GM19328 (cell line): Measurements from ENCODE around the gene ABCF1.
A peak's percentile ranks its signal among the peaks of the same experiment; 100 is the strongest.
"Not testable (repeated sequence)": the region's sequence is repeated elsewhere in the genome, so short reads cannot be mapped to it uniquely, and the experiment has no call there.

ENCODE experiments used
- ATAC-seq: cut with Tn5 transposase; IDR thresholded peaks from one replicate; pipeline ENCODE4 v1.9.1; 2021; ENCODE audit warnings: mild to moderate bottlenecking, moderate library complexity; ENCODE audit not compliant: unreplicated experiment

The ABCF1 gene

DNA sequence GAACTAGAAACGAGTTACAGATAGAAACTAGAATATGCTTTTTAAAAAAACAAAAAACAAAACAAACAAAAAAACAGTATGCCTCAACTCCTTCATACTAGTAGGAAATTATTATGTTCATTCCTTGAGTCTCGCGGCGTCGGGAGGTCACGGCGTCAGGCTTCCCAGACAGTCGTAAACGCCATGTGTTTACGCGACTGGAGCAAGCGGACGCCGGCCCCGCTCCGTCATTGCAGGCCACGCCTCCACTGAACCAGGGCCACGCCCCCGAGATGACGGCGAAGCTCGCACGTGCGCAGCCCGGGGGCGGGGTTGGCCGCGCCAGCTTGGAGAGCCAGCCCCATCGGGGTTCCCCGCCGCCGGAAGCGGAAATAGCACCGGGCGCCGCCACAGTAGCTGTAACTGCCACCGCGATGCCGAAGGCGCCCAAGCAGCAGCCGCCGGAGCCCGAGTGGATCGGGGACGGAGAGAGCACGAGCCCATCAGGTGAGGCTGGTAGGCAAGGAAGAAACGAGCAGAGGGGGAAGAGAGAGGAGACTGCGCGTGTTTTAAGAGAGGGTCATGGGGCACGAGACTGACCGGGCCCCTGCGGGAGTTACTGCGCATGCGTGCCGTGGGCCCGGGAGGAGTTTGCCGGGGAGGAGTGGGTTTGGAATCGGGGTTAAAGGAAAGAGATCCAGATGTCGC lies at the start of gene ABCF1:
Gene ABCF1, plus strand, starts transcription at position 368 of the 687 bp plus-strand sequence. Its CDS starts 46 bp downstream, at position 414.
- ATAC-seq = peak; percentile 96

- not testable (repeated sequence) for ATAC-seq
Observed at GRCh38 chr6:30521952-30522351, 49.3 kb upstream of the ABCF1 start.

GRCh38 chr6:30526444-30526843 lies 44.8 kb upstream of the ABCF1 start:
- not testable (repeated sequence) for ATAC-seq

DNA sequence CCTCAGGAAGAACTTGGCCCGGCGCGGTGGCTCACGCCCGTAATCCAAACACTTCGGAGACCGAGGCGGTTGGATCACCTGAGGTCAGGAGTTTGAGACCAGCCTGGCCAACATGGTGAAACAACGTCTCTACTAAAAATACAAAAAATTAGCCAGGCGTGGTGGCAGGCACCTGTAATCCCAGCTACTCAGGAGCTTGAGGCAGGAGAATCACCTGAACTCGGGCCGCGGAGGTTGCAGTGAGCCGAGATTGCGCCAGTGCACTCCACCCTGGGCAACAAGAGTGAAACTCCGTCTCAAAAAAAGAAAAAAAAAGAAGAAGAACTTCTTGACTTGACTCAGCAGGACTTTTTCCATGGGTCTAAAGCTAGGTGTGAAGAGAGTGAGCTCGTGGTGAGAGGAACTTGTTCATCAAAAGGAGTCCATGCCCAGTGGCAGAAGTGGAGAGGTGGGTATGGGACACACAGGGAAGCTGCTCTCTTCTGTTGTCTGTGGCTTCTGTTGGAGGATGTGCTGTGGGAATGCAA lies 41.8 kb upstream of the ABCF1 start:
- not testable (repeated sequence) for ATAC-seq

DNA sequence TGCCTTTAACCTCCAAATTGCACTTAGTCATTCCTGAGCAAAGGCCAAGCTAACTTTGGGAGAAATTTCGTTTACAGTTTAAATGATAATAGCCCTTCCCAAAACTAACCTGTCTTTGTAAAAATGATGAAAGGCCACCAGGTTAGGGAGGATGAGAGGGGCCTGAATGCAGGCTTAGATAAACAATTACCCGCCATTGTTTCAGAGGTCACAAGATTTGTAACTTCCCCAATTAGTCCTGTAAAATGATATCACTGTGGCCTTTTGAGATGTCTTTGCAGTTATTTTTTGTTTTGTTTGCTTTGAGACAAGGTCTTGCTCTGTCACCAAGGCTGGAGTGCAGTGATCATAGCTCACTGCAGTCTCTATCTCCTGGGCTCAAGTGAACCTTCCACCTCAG lies 41.2 kb upstream of the ABCF1 start:
- no peak for ATAC-seq

DNA sequence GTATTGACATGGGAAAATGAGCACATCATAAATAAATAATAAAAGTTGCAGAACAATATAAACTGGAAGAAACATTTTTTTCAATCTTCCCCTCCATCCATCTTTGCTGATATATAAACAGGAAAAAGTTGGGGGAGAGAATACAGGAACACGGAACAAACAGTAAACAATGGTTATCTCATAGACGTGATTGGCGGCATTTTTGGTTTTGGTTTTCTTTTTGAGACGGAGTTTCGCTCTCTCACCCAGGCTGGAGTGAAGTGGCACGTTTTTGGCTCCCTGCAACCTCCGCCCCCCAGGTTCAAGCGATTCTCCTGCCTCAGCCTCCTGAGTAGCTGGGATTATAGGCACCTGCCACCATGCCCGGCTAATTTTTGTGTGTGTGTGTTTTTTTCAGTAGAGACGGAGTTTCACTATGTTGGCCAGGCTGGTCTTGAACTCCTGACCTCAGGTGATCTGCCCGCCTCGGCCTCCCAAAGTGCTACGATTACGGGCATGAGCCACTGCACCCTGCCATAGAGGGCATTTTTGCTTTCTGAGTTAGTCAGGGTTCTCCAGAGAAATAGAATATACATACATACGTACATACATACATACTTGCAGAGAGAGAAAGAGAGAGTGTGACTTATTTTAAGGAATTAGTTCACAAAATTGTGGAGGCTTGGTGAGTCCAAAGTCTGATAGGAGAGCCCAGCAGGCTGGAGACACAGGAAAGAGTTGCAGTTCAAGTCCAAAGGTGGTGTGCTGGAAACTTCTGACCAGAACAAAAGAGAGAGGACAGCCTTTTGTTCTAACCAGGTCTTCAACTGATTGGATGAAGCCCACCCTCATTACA lies 37.6 kb upstream of the ABCF1 start:
- ATAC-seq = no peak

GRCh38 chr6:30537931-30538330 lies 33.3 kb upstream of the ABCF1 start:
- no peak for ATAC-seq

DNA sequence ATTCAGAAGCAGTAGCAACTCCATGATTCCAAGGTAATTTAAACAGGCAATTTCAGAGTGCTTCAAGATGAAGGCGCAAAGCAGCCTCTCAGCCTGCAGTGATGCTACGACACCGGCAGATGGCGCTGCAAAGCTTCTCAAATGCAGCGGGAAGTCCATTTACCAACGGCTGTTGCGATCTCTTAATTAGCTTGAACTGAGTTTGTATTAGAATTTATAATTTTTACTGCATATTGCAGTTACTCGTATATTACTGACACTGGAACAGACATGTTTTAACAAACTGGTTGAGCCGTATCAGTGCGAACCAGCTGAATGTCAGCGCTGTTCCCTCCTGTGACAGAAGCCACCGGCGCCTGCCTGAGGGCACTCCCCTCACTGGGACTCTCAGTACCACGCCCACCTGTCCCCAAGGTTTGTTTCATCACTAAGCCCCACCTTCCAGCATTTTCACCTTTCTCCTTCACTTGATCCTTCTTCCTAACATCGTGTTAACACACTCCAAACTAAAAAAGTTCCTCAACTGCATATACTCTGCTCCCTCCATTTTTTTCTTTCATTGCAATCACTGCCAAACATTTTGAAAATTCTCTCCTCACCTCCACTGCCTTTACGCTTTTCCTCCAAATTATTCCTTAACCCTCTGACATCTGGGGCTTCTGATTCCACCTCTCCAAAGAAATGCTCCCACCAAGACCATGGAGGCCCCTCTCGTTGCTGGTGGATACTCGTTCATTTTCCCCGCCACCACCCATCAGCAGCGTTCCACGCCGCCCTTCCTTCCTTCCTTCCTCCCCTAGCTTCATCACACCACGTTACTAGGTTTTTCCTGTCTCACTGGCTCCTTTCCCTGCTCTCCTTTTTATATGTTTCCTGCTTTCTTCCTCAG lies 29.5 kb upstream of the ABCF1 start:
- no peak for ATAC-seq

GRCh38 chr6:30542404-30542725 lies 28.9 kb upstream of the ABCF1 start:
- no peak for ATAC-seq

- no peak for ATAC-seq
Observed at GRCh38 chr6:30542915-30543314, 28.3 kb upstream of the ABCF1 start.

- ATAC-seq = no peak
Observed at GRCh38 chr6:30543821-30544220, 27.4 kb upstream of the ABCF1 start.

DNA sequence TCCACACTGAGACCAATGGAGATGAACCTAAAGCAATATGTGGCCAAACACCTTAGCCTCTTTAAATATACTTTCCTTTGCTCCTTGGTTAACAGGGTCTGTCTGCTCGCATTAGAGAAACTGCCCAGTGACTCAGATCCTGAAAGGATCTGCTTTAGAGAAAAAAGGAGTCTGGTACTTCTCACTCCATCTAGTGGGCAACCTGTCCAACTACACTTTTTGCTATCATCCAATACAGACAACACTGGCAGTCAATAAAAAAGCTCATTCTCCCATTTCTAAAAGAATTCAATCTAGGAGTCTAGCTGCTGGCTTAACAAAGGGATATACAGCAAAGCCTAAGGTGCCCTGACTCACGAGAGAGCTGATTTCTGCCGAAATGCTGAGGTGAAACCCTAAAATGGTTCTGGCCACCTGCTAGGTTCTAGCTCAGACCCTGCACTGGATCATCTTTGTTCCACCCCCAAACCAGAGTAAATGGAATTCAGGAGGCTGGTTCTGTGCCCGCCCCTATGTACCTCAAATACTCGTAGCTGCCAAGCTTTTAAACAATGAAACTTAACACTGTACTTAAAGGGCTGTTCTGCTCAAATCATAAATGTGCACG lies 26.5 kb upstream of the ABCF1 start:
- ATAC-seq = no peak

DNA sequence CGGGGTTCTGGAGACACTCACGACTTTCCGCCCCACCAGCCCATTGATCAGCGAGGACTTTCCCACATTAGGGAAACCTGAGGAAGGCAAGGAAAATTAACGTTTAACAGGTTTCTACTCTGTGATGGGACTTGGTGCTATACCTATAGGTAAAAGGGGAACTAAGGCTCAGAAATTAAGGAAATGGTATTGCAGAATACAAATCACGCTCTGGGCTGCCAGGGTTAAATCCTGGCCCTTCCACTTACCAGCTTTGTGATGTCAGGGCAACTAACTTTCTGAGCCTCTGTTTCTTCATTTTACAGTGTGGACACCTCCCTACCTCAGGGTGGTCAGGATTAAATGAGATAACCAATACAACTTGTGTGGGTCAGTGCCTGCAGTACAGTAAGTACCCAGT lies 23.8 kb upstream of the ABCF1 start:
- ATAC-seq = no peak

DNA sequence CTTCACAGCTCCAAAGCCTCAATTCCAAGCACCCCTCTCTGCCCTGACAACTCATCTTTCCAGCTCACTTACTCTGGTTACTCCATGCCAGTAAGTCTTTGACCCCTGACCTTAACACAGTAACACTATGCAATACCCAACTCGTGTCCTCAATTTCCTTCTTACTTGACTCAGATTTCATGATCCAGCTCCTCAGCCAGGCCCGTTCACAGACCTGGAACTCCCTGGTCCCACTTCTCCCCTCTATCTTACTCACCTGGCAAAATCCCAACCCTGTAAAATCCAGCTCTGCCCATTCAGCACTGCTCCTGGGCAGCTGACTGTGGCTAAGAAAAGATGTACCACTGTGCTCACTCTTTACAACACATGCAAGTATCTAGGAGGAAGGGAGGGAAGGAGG lies 22.9 kb upstream of the ABCF1 start:
- no peak for ATAC-seq

GRCh38 chr6:30554404-30554803 lies 16.8 kb upstream of the ABCF1 start:
- no peak for ATAC-seq

DNA sequence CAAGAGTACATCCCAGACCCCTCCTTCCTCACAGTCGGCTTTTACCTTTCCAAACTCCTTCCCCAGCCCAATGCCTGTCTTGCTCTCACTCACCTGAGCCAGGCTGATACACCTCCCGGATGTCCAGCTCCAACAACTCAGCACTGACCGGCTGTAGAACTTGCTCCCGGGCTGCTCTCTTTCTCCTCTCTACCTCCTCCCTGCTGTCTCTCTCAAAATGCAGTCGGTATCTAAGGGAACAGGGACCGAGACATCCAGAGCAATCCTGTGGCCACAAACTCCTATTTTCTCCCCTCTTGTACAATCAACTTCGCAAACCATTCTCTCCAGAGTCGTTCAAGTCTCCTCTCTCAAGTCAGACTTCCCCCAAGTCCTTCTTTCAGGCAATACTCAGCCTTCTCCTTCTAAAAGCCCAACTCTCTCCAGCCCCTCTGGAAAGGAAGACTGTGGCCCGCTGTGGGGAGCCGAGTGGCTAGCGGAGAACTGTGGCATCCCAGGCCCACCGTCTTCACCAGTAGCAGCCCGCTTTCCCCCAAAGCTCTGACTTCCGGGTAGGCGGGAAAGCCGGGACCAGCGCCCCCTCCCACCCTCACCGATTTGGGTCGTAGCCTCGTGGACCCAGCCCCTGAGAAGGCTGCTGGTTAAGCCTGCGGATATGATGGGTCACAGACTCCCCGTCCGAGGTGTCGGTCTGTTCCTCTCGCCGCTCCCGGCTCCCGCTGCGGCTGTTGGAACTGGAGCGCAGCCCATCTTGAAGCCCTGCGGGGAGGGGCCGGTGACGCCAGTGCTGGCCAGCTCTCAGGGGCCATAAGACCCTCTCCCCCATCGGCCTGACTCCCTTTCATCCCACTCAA lies 16.1 kb upstream of the ABCF1 start:
- ATAC-seq = no peak

GRCh38 chr6:30555816-30556065 lies 15.5 kb upstream of the ABCF1 start:
- ATAC-seq = peak; percentile 3

GRCh38 chr6:30556066-30556905 lies 15.0 kb upstream of the ABCF1 start, which contains the start of gene GNL1:
Gene GNL1 (minus strand): TSS chr6:30556489. CDS start chr6:30556203, 286 bp downstream.
- peak; percentile 79 for ATAC-seq
